PC-9 (cell line): ENCODE data around the gene TOX4. TPM values are rescaled to one million over a fixed set of nuclear protein-coding genes. Genes with fewer than 3 reads are reported as not detected.
A peak's percentile ranks its signal among the peaks of the same experiment; 100 is the strongest.
"Not testable (repeated sequence)": the region's sequence is repeated elsewhere in the genome, so short reads cannot be mapped to it uniquely, and the experiment has no call there.

Source experiments
- BruUV-seq: library from RNA; stranded (reverse); fragments of 400-500 nt; replicated peaks from 2 replicates; lab custom pipeline; 2021; lab: Mats Ljungman, UMichigan
- CTCF ChIA-PET: fragments of 300-600 bp; sonication (Branson Sonifier 250); formaldehyde crosslinking; loops from one replicate; lab custom pipeline; 2022; ENCODE audit warnings: antibody characterized with exemption; lab: Charles Lee
- POLR2A ChIA-PET: fragments of 300-600 bp; sonication (Branson Sonifier 250); formaldehyde crosslinking; loops from one replicate; lab custom pipeline; 2022; ENCODE audit warnings: antibody characterized with exemption; ENCODE audit not compliant: unreplicated experiment; lab: Charles Lee
- DNase-seq, 2 experiments: peaks; one replicate each; pipeline versions ENCODE4 v3.0.0 to v3.0.0-alpha.2; 2015 to 2022; ENCODE audit warnings: mixed read lengths in 1 of 2
- H2AFZ ChIP-seq: fragments of 200-600 bp; sonication (generic); 2 replicates; pipeline ENCODE4 v1.8.1; 2017; ENCODE audit warnings: antibody characterized with exemption
- H3F3A ChIP-seq: fragments of 200-600 bp; sonication (generic); 2 replicates; pipeline ENCODE4 v1.8.1; 2017; ENCODE audit warnings: antibody characterized with exemption, mild to moderate bottlenecking, low read depth; ENCODE audit not compliant: insufficient read depth
- H3K27ac ChIP-seq: fragments of 200-600 bp; sonication (generic); 2 replicates; pipeline ENCODE4 v1.6.1; 2016; ENCODE audit warnings: mixed run types
- H3K27me3 ChIP-seq: fragments of 200-600 bp; sonication (generic); 2 replicates; pipeline ENCODE4 v1.6.1; 2016; ENCODE audit warnings: low read depth, mixed run types; ENCODE audit not compliant: insufficient read depth
- H3K36me3 ChIP-seq: fragments of 200-600 bp; sonication (generic); 2 replicates; pipeline ENCODE4 v1.6.1; 2016; ENCODE audit warnings: low read depth, mixed run types
- H3K4me1 ChIP-seq: fragments of 200-600 bp; sonication (generic); replicated peaks from 2 replicates; pipeline ENCODE4 v1.6.1; 2016; ENCODE audit warnings: mixed run types; ENCODE audit not compliant: insufficient read depth
- H3K4me2 ChIP-seq: fragments of 200-600 bp; sonication (generic); 2 replicates; pipeline ENCODE4 v1.6.1; 2017; ENCODE audit warnings: mixed run types
- H3K4me3 ChIP-seq: fragments of 200-600 bp; sonication (generic); 2 replicates; pipeline ENCODE4 v1.6.1; 2016; ENCODE audit warnings: mixed run types
- H3K79me2 ChIP-seq: fragments of 200-600 bp; sonication (generic); 2 replicates; pipeline ENCODE4 v1.6.1; 2017; ENCODE audit warnings: low read depth, mixed run types
- H3K9me2 ChIP-seq: fragments of 200-600 bp; sonication (generic); 2 replicates; pipeline ENCODE4 v1.8.1; 2017; ENCODE audit warnings: mild to moderate bottlenecking; ENCODE audit not compliant: insufficient read depth
- H3K9me3 ChIP-seq: fragments of 200-600 bp; sonication (generic); 2 replicates; pipeline ENCODE4 v1.8.1; 2016; ENCODE audit warnings: low read depth; ENCODE audit not compliant: insufficient read depth
- H4K20me1 ChIP-seq: fragments of 200-600 bp; sonication (generic); 2 replicates; pipeline ENCODE4 v1.8.1; 2017; ENCODE audit not compliant: insufficient read depth
- CTCF ChIP-seq: fragments of 200-600 bp; sonication (generic); conservative IDR thresholded peaks from 2 replicates; pipeline ENCODE4 v1.6.1; 2017; ENCODE audit warnings: mixed run types, antibody characterized with exemption, mild to moderate bottlenecking, moderate library complexity
- EZH2 ChIP-seq: fragments of 200-600 bp; sonication (generic); IDR thresholded peaks from 2 replicates; pipeline ENCODE4 v1.8.0; 2017; ENCODE audit warnings: antibody characterized with exemption, low read depth
- intact Hi-C: fragments of 100-400 bp; cut with micrococcal nuclease; formaldehyde crosslinking; loops from one replicate; pipeline ENCODE4 v1.10.0; 2022; ENCODE audit not compliant: unreplicated experiment
- total RNA-seq: library from RNA; stranded (reverse); gene quantifications from 2 replicates; pipeline ENCODE4 v1.2.3, GENCODE V29; 2021

TOX4 gene
- total RNA-seq, 1 experiment from 2014 or later: 50.6 TPM

GRCh38 chr14:21436567-21437062 is 40.4 kb upstream of the TOX4 start:
- H3K4me1 ChIP-seq: peaks cover 19% of the 10 kb centered on the region
- peak overlapping the region; percentile 82 for H2AFZ ChIP-seq
- H3K36me3 ChIP-seq: no peaks in the 10 kb centered on the region
- peak overlapping the region; percentile 71 for H3K4me3 ChIP-seq
- intact Hi-C loops: loop anchor here (1.0 to 2.0 kb wide), 2 partner anchors 20 to 40 kb away; partner anchors contain the start of genes CHD8, RAB2B and TOX4
- H3K27me3 ChIP-seq: no peaks in the 10 kb centered on the region
- TF ChIP-seq EZH2 (no peak), CTCF (no peak)
- H4K20me1 ChIP-seq: no peaks in the 10 kb centered on the region
- peaks cover 51% of the 10 kb centered on the region for H3K79me2 ChIP-seq
- H3K9me3 ChIP-seq: no peaks in the 10 kb centered on the region
- no TSS peak for BruUV-seq
- H3K27ac ChIP-seq: no peak overlapping the region
- peaks cover 8% of the 10 kb centered on the region for H3F3A ChIP-seq
- POLR2A ChIA-PET: interaction anchor here (0.5 to 2.0 kb wide), 8 partner anchors 19 to 1517 kb away, joined by 3 to 13 read pairs (median 7); partner anchors contain the start of genes CHD8, PIP4P1 and SALL2
- CTCF ChIA-PET: interaction anchor here (0.5 to 1.0 kb wide), 2 partner anchors 19 to 275 kb away, joined by 3 to 8 read pairs; partner anchors contain the start of gene CHD8
- peak overlapping the region; percentile 90 for H3K4me2 ChIP-seq
- no peaks in the 10 kb centered on the region for H3K9me2 ChIP-seq
- no peak for DNase-seq

GRCh38 chr14:21437063-21437901 is 39.7 kb upstream of the TOX4 start:
- H3K9me2 ChIP-seq: no peaks in the 10 kb centered on the region
- H3K4me1 ChIP-seq: peaks cover 19% of the 10 kb centered on the region
- peak; percentile 92 to 94 for DNase-seq
- CTCF ChIA-PET: interaction anchor here (0.5 to 1.0 kb wide), 5 partner anchors 19 to 366 kb away, joined by 3 to 8 read pairs (median 7); partner anchors contain the start of gene CHD8
- H3K4me3 ChIP-seq: peak overlapping the region; percentile 71
- no peak for TF ChIP-seq EZH2
- TSS peak; percentile 31 for BruUV-seq
- no peaks in the 10 kb centered on the region for H3K36me3 ChIP-seq
- peak overlapping the region; percentile 90 for H3K4me2 ChIP-seq
- intact Hi-C loops: loop anchor here (1.0 to 2.0 kb wide), 2 partner anchors 19 to 40 kb away; partner anchors contain the start of genes CHD8, RAB2B and TOX4
- peak overlapping the region; percentile 79 for H3K27ac ChIP-seq
- H3K27me3 ChIP-seq: no peaks in the 10 kb centered on the region
- peaks cover 8% of the 10 kb centered on the region for H3F3A ChIP-seq
- H3K79me2 ChIP-seq: peaks cover 54% of the 10 kb centered on the region
- POLR2A ChIA-PET: interaction anchor here (0.5 to 2.0 kb wide), 12 partner anchors 19 to 1516 kb away, joined by 3 to 13 read pairs (median 6); partner anchors contain the start of genes CHD8, PIP4P1 and SALL2
- no peaks in the 10 kb centered on the region for H3K9me3 ChIP-seq
- peak overlapping the region; percentile 82 for H2AFZ ChIP-seq
- no peaks in the 10 kb centered on the region for H4K20me1 ChIP-seq

GRCh38 chr14:21440859-21441258 is 36.1 kb upstream of the TOX4 start:
- Histone ChIP-seq H3K27me3 (no peaks in the 10 kb centered on the region), H3K27ac (no peak overlapping the region), H4K20me1 (no peaks in the 10 kb centered on the region), H3K9me3 (no peaks in the 10 kb centered on the region), H3K9me2 (no peaks in the 10 kb centered on the region), H3F3A (peaks cover 8% of the 10 kb centered on the region), H3K4me3 (no peak overlapping the region), H3K79me2 (peaks cover 36% of the 10 kb centered on the region), H3K4me1 (peaks cover 13% of the 10 kb centered on the region), H2AFZ (no peak overlapping the region), H3K4me2 (no peak overlapping the region), H3K36me3 (no peaks in the 10 kb centered on the region)
- intact Hi-C loops: no loop called here
- POLR2A ChIA-PET: no interaction called here
- TF ChIP-seq CTCF (no peak), EZH2 (no peak)
- DNase-seq: no peak
- no TSS peak for BruUV-seq
- CTCF ChIA-PET: no interaction called here

GRCh38 chr14:21442657-21443056 is 34.3 kb upstream of the TOX4 start:
- BruUV-seq, H2AFZ ChIP-seq, H3K9me2 ChIP-seq, DNase-seq, POLR2A ChIA-PET, CTCF ChIA-PET, intact Hi-C loops, H3K4me1 ChIP-seq, H3K4me3 ChIP-seq, H3K9me3 ChIP-seq, H3K36me3 ChIP-seq, H3K27me3 ChIP-seq, H4K20me1 ChIP-seq, H3F3A ChIP-seq, H3K27ac ChIP-seq, H3K4me2 ChIP-seq: not testable (repeated sequence)
- peaks cover 39% of the 10 kb centered on the region for H3K79me2 ChIP-seq
